HG02571 (cell line): Measurements from ENCODE around the gene SPDL1.

Source experiments
- ATAC-seq: cut with Tn5 transposase; IDR thresholded peaks from one replicate; pipeline ENCODE4 v1.9.1; 2021; ENCODE audit warnings: mild to moderate bottlenecking, moderate library complexity; ENCODE audit not compliant: unreplicated experiment

The SPDL1 gene, protein sequence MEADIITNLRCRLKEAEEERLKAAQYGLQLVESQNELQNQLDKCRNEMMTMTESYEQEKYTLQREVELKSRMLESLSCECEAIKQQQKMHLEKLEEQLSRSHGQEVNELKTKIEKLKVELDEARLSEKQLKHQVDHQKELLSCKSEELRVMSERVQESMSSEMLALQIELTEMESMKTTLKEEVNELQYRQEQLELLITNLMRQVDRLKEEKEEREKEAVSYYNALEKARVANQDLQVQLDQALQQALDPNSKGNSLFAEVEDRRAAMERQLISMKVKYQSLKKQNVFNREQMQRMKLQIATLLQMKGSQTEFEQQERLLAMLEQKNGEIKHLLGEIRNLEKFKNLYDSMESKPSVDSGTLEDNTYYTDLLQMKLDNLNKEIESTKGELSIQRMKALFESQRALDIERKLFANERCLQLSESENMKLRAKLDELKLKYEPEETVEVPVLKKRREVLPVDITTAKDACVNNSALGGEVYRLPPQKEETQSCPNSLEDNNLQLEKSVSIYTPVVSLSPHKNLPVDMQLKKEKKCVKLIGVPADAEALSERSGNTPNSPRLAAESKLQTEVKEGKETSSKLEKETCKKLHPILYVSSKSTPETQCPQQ

DNA sequence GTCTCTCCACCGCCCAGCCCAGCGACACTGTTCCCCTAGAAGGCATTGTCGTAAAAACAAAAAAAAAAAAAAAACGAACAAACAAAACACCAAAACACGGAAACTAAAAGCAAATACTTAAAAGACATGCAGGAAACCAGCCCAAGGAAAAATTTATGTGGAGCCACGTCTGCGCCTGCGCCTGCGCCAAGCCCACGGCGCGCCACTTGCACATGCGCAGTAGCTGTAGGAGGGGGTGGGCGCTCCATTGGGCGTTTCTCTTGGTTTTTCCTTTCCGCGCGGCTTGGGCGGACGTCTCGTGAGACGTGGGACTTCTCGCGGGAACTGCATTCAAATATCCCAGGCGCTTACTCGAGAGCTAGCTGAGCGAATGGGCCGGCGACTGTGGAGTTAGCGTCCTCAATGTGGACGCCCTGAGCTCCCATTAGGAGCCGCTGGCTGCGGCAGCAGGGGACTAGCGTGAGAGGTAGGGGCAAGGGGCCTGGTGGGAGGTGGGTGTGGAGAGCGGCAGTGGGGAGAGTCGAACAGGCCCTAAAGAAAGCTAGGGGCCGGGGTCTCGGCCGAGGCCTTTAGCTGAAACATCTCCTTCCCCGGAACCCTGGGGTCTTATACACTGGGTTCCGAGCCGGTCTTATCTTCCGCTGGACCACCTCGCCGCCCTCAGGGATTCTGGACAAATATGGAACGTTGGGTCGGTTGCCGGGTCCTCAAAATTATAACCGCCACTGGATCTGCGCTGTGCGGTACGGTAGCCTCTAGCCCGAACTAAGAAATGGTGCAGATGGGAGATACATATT is at the start of gene SPDL1:
Gene SPDL1, plus strand, starts transcription at position 350 of the 797 bp plus-strand sequence. CDS start 4,644 bp downstream, outside the sequence.
- ATAC-seq: peak; percentile 89

DNA sequence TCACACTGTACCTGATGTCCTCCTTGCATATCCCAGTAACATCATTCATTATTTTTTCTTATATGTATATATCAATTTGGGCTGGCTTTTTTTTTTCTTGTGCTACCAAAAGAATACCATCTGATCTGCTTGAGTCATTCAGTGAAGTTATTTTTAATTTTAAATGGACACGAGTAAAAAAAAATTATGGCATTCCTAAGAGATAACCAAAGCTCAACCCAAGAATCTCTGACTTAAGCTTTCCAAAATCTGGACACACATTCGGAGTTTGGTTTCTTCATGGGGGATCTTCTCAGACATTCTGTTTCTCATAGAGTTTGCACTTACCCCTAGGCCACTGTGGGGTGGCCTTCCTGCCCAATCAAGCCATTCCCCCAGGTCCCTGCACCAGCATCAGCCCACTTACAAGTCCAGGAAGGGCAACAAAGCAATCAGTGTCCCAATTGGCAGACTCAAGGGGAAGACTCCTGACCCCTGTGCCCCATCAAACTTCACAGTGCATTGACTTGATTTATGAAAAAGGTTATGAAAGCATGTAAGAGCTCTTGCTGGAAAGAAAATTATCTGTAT is 49.2 kb upstream of the SPDL1 start:
- ATAC-seq: no peak

DNA sequence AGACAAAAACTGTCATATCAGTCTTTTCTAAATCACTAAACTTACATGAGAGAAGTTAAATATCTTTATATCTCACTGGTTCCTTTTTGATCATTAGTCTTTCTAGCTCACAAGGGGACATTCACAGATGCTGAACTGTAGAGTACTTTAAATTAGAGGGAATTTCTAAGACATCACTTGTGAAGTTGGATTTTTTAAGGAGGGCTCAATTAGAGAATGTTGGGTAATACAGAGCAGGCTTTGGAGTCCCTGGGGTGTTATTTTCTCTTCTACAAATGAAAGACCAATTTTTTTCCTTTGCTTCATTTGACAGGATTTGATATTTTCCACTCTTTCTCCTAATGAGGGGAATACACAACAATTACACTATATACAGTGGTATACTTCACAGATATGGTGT is 48.6 kb upstream of the SPDL1 start:
- ATAC-seq: no peak

DNA sequence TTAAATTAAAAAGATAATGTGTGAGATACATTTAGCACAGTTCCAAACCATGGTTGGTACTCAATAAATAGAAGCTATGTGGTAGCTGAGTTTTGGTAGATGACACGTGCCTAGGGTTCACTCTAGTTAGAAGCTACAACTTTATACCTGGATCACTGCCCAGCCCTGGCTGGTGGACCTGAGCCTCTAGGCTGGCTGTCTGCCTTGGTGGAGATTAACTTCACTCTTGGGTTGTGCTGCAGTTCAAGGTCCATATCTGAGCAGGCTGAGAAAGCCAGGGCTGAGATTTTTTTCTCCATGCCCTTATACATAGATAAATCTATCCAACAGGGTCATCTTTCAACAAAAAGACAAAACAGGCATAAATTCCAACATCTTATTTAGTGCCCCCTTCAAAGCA is 44.6 kb upstream of the SPDL1 start:
- no peak for ATAC-seq

GRCh38 chr5:169542811-169543210 is 40.8 kb upstream of the SPDL1 start:
- no peak for ATAC-seq

- no peak for ATAC-seq
These were observed 39.2 kb upstream of the SPDL1 start for GRCh38 chr5:169544264-169544950.

- no peak for ATAC-seq
These were observed 37.8 kb upstream of the SPDL1 start for GRCh38 chr5:169545762-169546161.

GRCh38 chr5:169546346-169546745 is 37.2 kb upstream of the SPDL1 start:
- no peak for ATAC-seq

DNA sequence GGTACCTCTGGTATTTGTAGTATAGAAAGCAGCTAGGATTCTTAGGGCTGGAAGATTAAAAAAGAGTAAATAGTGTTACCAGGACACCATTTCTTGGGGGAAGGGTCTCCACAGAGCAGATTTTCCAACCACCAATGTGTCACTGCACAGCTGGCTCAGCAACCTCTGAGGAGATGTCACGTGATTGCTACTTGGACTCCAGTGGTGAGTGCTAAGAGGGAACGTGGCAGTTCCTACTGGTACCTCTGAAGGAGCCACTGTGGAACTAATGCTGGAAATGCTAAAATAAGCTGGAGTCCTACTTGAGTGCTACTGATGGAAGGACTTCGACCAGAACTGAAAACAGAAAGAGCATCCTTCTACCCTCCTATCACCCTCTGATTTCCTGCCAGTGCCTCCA is 36.1 kb upstream of the SPDL1 start:
- ATAC-seq: no peak

GRCh38 chr5:169548315-169548714 is 35.3 kb upstream of the SPDL1 start:
- ATAC-seq: no peak

DNA sequence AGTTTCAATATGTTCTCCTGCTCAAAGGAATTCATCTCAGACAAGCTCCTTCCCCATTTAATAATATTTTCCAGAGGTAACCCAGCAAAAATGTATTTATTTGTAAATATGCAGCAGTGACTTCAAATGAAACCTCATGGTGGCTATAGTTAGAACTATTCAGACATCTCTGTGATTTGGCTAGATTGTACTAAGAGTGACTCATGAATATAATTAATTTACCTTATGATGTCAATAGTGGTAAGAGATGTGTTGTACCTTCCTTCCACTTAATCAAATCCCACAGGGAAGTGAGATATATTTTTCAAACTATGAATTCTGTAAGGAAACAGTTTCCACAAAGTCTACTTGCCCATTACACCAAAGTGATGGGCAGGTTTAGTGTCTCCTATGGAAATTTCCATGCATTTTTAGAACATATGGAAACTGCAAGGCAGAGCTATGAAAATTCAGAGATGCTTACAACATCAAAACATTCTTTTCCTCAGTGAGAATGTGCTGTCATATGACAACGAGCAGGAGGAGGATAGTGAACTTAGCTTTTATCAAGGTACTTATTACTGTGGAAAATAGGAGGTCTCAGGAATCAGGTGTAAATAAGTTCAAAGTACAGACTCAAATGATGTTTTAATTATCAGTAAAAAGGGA is 34.0 kb upstream of the SPDL1 start:
- no peak for ATAC-seq

GRCh38 chr5:169550227-169550626 is 33.3 kb upstream of the SPDL1 start:
- ATAC-seq: no peak

- no peak for ATAC-seq
These were observed 32.4 kb upstream of the SPDL1 start for GRCh38 chr5:169551146-169551545.

DNA sequence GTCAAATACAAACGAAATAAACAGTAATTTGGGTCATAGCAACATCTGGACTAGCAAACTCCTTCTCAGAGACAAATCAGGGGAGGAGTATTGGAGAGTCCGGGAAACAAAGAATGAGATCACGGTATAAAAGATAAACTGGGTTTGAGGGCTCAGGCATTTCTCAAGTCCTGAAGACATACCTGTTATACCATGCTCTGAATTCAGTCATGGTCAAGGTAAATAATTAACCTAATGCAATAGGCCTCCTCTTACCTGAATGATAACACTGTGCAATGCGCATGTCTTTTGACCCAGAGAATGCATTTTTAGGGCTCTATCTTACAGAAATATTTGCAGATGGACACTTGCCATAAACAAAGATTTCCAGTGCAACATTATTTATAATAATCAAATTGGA is 31.9 kb upstream of the SPDL1 start:
- ATAC-seq: no peak

- peak; percentile 77 for ATAC-seq
These were observed 29.3 kb upstream of the SPDL1 start for GRCh38 chr5:169554251-169554650.

DNA sequence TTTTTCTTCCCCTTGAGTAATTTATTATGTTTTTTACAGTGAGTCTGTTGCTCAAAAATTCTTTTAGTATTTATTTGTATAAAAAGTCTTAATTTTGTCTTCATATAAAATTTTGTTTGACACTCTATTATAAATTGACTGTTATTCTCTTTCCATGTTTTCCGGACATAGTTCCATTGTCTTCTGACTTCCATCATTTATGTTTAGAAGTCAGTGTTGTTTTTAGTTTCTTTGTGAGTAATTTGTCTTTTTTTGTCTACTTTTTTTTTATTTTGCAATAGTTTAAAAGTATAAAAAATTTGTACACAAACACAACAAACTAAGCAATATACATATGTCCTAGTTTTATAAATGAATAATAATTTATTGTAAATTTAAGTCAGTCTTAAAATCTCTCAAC is 25.7 kb upstream of the SPDL1 start:
- no peak for ATAC-seq

GRCh38 chr5:169561893-169562292 is 21.7 kb upstream of the SPDL1 start:
- no peak for ATAC-seq

DNA sequence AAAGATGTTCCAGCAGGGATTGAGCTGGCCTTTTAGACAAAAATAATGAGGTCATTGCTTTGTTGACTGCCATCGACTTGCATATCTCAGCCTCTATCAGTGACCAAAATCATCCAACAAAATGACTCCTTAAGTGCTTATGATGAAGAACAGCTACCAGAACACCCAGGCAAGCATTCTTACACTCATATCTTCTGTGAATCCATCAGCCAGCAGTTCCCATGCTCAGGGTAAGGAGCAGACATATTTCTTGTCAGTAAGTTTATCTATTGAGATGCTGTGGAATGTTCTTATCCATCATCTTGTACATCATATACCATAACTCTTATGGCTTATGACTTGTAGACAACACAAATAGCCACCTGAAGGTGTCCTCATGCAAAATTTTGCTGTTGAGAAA is 20.2 kb upstream of the SPDL1 start:
- no peak for ATAC-seq

DNA sequence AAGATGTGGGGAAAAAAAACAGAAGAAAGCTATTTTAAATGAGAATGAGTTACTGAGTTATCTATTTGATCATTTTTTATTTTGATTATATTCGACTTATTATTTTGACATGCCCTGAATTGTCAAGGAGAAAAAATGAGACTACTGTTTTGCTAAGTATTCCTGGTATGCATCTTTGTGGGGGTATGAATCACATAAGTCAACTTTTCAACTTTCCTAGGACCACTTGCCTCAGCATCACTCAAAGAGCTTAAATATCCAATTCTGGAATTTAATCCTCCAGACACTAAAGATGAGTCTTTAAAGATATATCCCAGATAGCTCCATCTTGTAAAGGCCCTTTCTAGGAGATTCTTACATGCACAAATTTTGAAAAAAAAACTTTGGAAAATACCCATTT is 17.4 kb upstream of the SPDL1 start:
- no peak for ATAC-seq

DNA sequence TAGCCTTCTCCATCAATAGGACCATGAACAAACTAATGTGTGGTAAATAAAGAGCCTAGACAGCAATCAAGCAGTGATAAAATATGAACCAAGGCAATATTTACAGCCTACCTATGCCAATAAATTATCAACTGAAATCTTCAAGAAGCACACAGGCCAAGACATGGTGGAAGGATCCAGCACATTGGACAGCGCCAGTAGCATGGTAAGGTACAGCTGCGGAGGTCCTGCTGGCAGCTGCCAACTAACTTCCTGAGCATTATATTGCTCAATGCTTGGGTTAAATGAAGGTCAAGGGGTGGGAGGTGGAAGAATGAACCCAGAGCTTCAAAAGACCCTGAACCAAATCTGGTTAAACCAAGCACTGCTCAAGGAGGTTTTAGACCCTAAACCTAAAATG is 16.5 kb upstream of the SPDL1 start:
- no peak for ATAC-seq
